C1 segment of cervical spinal cord (tissue), 14 donors: ENCODE measurements around the gene CSH1.
"Not testable (repeated sequence)": the region's sequence is repeated elsewhere in the genome, so short reads cannot be mapped to it uniquely, and the experiment has no call there.

Experiments
- DNase-seq, 14 donors: peaks; one replicate each; lab custom pipeline; 2025; lab: John Stamatoyannopoulos, UW

The CSH1 gene

DNA sequence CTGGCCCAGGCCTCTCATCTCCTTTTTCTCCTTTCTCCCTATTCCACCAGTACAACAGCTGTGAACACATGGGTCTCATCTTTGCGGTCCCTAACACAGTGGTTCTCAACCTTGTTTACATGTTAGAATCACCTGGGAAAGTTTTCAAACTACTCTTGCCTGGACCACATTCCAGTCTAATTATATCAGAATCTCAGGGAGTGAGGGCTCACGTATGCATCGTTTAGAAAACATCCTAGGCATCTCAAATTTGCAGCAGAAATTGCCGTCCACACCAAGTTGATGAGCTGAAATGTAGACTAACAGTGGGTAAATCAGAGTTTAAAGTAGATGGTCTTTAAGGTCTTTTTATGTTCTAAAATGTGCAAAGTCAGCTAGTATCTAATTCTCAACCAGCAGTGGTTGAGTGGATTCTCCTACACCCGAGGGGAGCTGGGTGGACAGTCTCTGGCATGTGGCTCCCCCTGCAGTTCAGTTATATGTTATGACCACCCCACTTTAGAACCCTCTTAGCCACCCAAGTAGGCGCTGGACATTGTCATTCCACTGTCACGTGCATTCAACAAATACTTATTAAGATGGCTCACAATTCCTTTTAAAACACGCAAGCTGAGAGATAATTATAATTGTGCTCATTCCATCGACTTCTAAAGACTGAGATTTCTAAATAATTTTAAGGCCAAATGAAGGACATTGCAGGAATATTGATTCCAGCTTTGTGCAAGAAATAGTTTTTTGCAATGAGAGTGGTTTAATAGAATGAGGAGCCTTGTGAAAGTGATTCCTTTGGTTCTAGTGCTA is 26.7 kb downstream of the CSH1 start:
- not testable (repeated sequence) for DNase-seq

DNA sequence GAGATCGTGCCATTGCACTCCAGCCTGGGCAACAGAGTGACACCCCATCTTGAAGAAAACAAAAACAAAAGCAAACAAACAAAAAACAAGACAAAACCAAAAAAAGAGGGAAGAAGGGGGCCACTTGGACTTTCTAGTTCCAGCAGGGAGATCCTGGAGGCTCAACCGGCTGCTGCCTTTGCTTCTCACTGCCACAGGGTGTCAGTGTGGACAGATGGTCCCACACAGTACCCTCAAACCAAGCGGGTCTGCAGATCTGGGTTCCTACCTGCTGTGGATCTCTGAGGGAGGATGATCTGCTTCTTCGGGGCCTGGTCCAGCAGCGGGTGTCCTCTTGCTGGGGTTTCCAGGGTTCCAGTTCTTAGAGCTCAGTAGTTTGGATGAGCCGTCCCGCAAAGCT is 29.7 kb downstream of the CSH1 start:
- DNase-seq = not testable (repeated sequence)

DNA sequence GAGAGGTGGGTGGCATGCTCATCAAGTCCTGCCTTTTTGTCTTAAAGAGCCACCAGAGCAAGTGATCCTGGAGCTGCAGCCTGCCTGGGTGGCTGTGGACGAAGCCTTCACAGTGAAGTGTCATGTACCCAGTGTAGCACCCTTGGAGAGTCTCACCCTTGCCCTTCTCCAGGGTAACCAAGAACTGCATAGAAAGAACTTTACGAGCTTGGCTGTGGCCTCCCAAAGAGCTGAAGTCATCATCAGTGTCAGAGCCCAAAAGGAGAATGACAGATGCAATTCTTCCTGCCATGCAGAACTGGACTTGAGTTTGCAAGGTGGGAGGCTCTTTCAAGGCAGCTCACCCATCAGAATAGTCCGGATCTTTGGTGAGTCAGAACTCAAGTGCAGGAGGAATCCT is 37.1 kb downstream of the CSH1 start:
- DNase-seq = no peak

DNA sequence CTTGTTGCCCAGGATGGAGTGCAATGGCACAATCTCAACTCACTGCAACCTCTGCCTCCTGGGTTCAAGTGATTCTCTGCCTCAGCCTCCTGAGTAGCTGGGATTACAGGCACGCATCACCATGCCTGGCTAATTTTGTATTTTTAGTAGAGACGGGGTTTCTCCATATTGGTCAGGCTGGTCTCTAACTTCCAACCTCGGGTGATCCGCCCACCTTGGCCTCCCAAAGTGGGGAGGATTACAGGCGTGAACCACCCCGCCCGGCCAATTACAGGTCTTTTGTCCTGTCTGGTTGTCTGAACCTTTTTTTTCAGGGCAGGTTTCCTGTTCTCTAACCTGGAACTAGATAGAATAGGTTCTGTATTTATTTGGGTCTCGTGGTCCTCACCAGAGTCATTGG is 39.9 kb downstream of the CSH1 start:
- DNase-seq = not testable (repeated sequence)

DNA sequence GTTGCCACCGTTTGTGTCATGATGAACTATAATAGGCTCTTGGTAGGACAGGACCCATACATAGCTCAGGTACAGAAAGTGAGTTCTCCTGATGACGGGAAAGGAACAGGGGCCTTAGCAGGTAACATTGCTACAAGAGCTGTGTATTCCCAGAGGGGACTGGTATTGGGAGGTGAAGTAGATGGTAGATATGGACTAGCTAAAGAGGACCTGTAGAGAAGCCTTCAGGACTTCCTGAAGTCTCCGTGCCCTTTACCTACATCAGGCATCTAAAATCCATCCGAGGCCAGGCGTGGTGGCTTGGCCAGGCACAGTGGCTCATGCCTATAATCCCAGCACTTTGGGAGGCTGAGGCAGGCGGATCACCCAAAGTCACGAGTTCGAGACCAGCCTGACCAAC is 41.2 kb downstream of the CSH1 start:
- no peak for DNase-seq

DNA sequence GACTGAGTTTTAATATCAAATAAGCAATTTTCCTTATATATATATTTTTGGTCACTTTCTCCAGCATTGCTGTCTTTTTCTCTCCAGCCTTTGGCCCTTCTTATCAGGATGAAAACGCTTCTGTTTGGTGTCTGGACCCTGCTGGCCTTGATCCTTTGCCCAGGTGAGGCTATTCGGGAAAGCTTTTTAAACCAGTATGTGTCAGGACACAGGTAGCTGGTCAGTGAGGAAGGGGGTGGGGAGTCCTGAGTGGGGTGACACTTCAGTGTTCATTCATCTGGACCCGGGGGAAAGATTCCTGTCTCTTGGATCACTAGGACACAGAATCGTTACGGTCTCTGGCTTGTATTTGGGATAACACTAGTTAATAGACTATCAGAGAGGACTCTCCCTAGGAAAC is 41.7 kb downstream of the CSH1 start:
- no peak for DNase-seq

DNA sequence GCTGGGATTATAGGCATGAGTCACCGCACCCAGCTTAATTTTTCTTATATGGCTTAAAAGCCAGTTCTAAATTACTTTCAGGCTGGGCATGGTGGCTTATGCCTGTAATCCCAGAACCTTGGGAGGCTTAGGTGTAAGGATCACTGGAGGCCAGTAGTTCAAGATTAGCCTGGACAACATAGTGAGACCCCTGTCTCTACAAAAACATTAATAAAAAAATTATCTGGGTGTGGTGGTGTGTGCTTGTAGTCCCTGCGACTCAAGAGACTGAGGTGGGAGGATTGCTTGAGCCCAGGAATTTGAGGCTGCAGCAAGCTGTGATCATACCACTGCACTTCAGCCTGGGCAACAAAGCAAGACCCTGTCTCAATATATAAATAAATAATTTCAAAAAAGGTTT is 43.1 kb downstream of the CSH1 start:
- DNase-seq = no peak

DNA sequence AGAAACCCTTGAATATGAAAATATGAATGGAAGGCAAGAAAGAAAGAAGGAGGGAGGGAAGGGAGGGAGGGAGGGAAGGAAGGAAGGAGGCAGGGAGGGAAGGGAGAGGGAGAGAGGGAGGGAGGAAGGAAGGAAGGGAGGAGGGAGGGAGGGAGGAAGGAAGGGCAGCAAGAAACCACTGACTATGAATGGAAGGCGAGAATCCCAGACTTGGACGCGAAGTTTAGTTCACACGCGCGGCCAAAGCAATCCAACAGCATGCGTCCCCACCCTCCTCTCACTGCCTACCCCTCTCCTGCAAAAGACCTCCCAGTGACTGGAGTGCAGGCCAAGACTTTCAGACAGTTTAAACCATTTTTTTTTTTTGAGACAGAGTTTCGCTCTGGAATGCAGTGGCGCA is 46.0 kb downstream of the CSH1 start:
- DNase-seq = no peak

DNA sequence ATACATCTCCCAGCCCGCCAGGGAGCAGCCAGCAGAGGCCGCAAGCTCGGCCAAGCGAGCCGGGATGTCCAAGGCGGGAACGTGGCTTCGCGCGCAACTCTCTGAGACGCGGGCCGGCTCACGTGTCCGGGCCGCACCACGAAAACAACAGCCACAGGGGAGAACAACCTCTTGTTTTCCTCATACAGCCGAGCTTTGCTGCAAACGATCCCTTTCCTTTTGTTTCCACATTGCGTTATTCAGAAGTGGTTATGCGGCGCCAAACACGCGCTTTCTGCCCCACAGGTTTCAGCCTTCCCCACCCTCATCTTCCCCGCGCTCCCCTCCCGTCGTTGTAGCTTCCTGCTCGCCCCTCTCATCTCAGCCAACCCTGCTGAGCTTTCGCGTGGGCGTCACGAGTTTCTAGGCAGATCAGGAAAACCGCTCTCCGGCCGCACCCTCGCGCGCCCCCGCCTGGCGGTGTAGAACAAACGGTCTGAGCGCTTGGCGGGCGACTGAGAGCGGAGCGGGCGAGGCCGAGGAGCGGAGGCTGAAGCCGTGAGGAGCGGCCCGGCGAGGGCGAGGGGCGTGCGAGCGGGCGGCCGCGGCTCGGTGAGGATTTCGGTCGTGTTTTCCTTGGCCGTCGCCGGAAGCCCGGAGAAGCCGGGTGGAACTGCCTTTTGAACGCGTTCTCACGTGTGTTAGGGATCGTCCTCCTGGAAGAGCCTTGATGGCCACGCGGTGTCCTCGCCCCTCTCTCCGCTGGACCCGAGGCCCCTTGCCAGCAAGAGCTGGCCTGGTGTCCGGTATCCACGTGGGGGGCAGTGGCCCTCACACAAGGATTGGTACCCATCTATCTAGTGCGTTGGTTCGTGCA is 47.3 kb downstream of the CSH1 start:
- peak; percentile 24 to 87 (median 80) for DNase-seq

DNA sequence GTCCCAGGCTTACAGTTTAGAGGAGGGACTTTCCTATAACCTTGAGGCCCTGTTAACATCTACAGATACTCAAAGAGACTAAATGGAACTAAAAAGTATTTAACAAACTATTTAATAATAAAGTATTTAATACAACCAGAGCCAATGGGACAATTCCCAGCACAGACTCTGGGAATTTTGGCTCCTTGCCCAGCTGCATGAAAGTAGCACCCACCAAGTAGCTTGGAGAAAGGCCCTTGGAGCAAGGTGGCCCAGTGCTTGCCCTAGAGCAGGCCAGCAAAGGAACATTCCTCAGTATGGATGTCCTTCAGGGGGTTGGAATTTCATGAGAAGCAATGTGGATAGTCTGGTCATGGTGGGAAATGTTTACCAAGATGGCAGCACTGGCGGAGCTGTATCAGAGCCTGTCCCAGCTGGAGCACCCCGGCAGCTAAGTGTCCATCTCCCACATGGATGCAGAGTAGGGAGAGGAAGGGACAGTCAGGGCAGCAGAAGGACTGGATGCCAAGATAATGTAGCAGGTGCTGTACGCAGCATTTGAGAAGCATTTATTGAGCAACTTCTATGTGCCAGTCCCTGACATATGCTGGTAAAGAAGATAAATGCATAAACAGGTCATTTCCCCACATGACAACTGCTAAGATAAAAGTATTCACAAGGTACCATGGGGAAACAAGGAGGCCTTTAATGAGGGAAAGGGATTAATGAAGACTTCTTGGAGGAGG is 48.7 kb downstream of the CSH1 start:
- DNase-seq = no peak

DNA sequence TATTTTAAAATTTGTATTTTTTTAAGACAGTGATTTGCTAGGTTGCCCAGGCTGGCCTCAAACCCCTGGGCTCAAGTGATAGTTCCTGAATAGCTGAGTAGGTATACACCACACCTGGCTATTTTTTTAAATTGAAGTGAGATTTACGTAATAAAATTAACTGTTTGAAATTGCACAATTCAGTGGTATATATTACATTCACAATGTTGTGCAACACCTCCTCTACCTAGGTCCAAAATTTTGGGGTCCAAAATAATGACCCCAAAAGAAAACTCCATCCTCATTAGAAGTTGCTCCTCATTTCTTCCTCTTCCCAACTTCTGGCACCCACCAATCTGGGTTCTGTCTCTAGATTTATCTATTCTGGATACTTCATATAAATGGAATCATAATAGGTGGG is 50.9 kb downstream of the CSH1 start:
- DNase-seq = no peak
